HFFc6 (cell line): ENCODE data around the gene UBE4A. TPM values are rescaled to one million over a fixed set of nuclear protein-coding genes. Genes with fewer than 3 reads are reported as not detected.
A peak's percentile ranks its signal among the peaks of the same experiment; 100 is the strongest.

Source experiments
- DNase-seq: peaks from one replicate; pipeline ENCODE4 v3.0.0-alpha.2; 2018
- H3K27ac Mint-ChIP-seq: 2 replicates; pipeline ENCODE4 v1.8.0; 2020; ENCODE audit warnings: mild to moderate bottlenecking, mixed read lengths
- H3K27me3 Mint-ChIP-seq: 2 replicates; pipeline ENCODE4 v1.8.0; 2021; ENCODE audit warnings: mild to moderate bottlenecking, moderate library complexity, mixed read lengths; ENCODE audit not compliant: insufficient read depth
- H3K36me3 Mint-ChIP-seq: 2 replicates; pipeline ENCODE4 v1.8.0; 2021; ENCODE audit warnings: low read depth, mixed read lengths
- H3K4me1 Mint-ChIP-seq: 2 replicates; pipeline ENCODE4 v1.8.0; 2020; ENCODE audit warnings: low read depth, mixed read lengths
- H3K4me3 Mint-ChIP-seq: 2 replicates; pipeline ENCODE4 v1.8.0; 2020; ENCODE audit warnings: mild to moderate bottlenecking, moderate library complexity, mixed read lengths
- H3K9me3 Mint-ChIP-seq: 2 replicates; pipeline ENCODE4 v1.8.0; 2020; ENCODE audit warnings: mild to moderate bottlenecking, mixed read lengths
- total RNA-seq, 6 experiments: library from RNA; stranded (reverse); fragmentation: NEBNext Ultra II Directional; extraction: Animal tissue kit (Norgen Biotek cat#: 25700); gene quantifications; 2 replicates in 1 of 6; 3 replicates in 5 of 6; pipeline ENCODE4 v1.2.3, GENCODE V29; 2021
- TF ChIP-seq, protein P1 (sequence below): fragments of 200-600 bp; sonication (generic); IDR thresholded peaks from 2 replicates; pipeline ENCODE4 v1.5.0; 2021; ENCODE audit warnings: antibody characterized with exemption, mild to moderate bottlenecking

The UBE4A gene
- total RNA-seq, 6 experiments from 2014 or later, result 46.2 to 62.7 (median 54.1) TPM

DNA sequence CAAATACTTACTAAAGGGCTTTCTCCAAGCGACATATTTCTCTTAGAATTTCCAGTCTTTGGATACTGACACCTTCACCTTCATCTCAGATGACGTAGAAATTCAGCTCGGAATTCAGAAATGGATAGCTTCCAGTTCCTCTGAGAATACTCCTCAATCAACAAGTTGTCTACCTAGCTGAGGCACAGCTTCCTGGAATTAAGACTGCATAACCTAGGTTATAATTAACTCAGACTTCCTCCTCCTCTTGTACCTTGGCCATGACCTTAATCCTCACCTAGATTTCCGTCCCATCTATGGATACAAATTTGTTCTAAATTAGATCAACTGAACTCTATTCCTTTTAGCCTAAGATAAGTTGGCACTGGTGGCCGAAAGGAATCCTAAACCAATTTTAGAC lies 59.4 kb downstream of the UBE4A start:
- H3K4me1 Mint-ChIP-seq, result peaks cover 8% of the 10 kb centered on the region; the same call in 1 of the 2 replicates
- TF ChIP-seq, protein P1, sequence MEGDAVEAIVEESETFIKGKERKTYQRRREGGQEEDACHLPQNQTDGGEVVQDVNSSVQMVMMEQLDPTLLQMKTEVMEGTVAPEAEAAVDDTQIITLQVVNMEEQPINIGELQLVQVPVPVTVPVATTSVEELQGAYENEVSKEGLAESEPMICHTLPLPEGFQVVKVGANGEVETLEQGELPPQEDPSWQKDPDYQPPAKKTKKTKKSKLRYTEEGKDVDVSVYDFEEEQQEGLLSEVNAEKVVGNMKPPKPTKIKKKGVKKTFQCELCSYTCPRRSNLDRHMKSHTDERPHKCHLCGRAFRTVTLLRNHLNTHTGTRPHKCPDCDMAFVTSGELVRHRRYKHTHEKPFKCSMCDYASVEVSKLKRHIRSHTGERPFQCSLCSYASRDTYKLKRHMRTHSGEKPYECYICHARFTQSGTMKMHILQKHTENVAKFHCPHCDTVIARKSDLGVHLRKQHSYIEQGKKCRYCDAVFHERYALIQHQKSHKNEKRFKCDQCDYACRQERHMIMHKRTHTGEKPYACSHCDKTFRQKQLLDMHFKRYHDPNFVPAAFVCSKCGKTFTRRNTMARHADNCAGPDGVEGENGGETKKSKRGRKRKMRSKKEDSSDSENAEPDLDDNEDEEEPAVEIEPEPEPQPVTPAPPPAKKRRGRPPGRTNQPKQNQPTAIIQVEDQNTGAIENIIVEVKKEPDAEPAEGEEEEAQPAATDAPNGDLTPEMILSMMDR, result no peak
- no peak overlapping the region for H3K4me3 Mint-ChIP-seq
- no peak overlapping the region for H3K27ac Mint-ChIP-seq
- no peak for DNase-seq
- H3K9me3 Mint-ChIP-seq, result no peaks in the 10 kb centered on the region
- no peaks in the 10 kb centered on the region for H3K27me3 Mint-ChIP-seq
- no peaks in the 10 kb centered on the region for H3K36me3 Mint-ChIP-seq

- H3K36me3 Mint-ChIP-seq, result no peaks in the 10 kb centered on the region
- peaks cover 5% of the 10 kb centered on the region for H3K27me3 Mint-ChIP-seq
- H3K4me1 Mint-ChIP-seq, result peaks cover 21% of the 10 kb centered on the region
- H3K4me3 Mint-ChIP-seq, result no peak overlapping the region
- no peak overlapping the region for H3K27ac Mint-ChIP-seq
- TF ChIP-seq, protein P1, result no peak
- no peak for DNase-seq
- H3K9me3 Mint-ChIP-seq, result no peaks in the 10 kb centered on the region
These were observed 68.3 kb downstream of the UBE4A start for GRCh38 chr11:118427707-118428106.

- Mint-ChIP-seq H3K27ac (no peak overlapping the region), H3K36me3 (no peaks in the 10 kb centered on the region), H3K27me3 (peaks cover 5% of the 10 kb centered on the region), H3K4me3 (no peak overlapping the region), H3K4me1 (peaks cover 26% of the 10 kb centered on the region), H3K9me3 (no peaks in the 10 kb centered on the region)
- no peak for DNase-seq
- TF ChIP-seq, protein P1, result peak; percentile 47
These were observed 71.6 kb downstream of the UBE4A start for GRCh38 chr11:118430956-118431355.

DNA sequence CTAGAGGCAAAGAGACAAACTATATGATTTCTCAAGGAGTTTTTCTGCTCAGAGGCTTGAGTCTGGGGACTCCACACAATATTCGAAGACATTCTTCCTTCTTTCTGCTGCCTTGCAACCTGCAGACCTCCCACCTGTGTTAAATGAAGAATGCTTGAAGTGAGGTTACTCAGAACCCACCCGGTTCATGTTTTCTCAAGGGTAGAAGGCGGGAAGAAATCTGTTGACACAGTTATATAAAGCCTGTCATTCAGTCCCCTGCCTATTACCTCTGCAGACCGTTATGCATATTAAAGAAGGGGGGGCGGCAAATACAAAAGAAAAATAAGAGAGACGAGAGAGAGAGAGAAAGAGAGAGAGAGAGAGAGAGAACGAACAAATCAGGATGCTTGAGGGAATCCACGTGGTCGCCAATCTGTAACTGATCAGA lies 74.7 kb downstream of the UBE4A start:
- TF ChIP-seq, protein P1, result no peak
- H3K9me3 Mint-ChIP-seq, result no peaks in the 10 kb centered on the region
- H3K36me3 Mint-ChIP-seq, result no peaks in the 10 kb centered on the region
- peak; percentile 33 for DNase-seq
- peaks cover 26% of the 10 kb centered on the region for H3K4me1 Mint-ChIP-seq
- no peak overlapping the region for H3K27ac Mint-ChIP-seq
- H3K4me3 Mint-ChIP-seq, result peak overlapping the region; percentile 91
- H3K27me3 Mint-ChIP-seq, result peaks cover 3% of the 10 kb centered on the region; the same call in 1 of the 2 replicates

GRCh38 chr11:118434553-118435289 lies 75.3 kb downstream of the UBE4A start:
- H3K9me3 Mint-ChIP-seq, result no peaks in the 10 kb centered on the region
- H3K4me1 Mint-ChIP-seq, result peaks cover 31% of the 10 kb centered on the region
- H3K27ac Mint-ChIP-seq, result peak overlapping the region; percentile 56
- no peak for DNase-seq
- peaks cover 3% of the 10 kb centered on the region; the same call in 1 of the 2 replicates for H3K27me3 Mint-ChIP-seq
- H3K4me3 Mint-ChIP-seq, result peak overlapping the region; percentile 91
- TF ChIP-seq, protein P1, result no peak; the same call in 1 of the 2 replicates
- no peaks in the 10 kb centered on the region for H3K36me3 Mint-ChIP-seq
